OCI-LY7 (cell line): ENCODE results near the gene PIWIL1.

Experiments used
- EZH2phosphoT487 ChIP-seq: fragments of 200-600 bp; sonication (generic); IDR thresholded peaks from 2 replicates; pipeline ENCODE4 v1.6.1; 2018; ENCODE audit warnings: low read depth, borderline replicate concordance, mild to moderate bottlenecking, mixed run types, antibody characterized with exemption, low read length, moderate library complexity, mixed read lengths
- TF ChIP-seq, protein P1 (sequence below): fragments of 200-600 bp; sonication (generic); conservative IDR thresholded peaks from 2 replicates; pipeline ENCODE4 v1.5.1; 2014; ENCODE audit warnings: mild to moderate bottlenecking, antibody characterized with exemption, low read length, moderate library complexity, mixed read lengths

- TF ChIP-seq, protein P1, sequence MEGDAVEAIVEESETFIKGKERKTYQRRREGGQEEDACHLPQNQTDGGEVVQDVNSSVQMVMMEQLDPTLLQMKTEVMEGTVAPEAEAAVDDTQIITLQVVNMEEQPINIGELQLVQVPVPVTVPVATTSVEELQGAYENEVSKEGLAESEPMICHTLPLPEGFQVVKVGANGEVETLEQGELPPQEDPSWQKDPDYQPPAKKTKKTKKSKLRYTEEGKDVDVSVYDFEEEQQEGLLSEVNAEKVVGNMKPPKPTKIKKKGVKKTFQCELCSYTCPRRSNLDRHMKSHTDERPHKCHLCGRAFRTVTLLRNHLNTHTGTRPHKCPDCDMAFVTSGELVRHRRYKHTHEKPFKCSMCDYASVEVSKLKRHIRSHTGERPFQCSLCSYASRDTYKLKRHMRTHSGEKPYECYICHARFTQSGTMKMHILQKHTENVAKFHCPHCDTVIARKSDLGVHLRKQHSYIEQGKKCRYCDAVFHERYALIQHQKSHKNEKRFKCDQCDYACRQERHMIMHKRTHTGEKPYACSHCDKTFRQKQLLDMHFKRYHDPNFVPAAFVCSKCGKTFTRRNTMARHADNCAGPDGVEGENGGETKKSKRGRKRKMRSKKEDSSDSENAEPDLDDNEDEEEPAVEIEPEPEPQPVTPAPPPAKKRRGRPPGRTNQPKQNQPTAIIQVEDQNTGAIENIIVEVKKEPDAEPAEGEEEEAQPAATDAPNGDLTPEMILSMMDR, result no peak
- no peak for TF ChIP-seq EZH2phosphoT487
Observed at GRCh38 chr12:130300090-130300489, 37.6 kb upstream of the PIWIL1 start.
